Esophagus muscularis mucosa (tissue), 4 donors: ENCODE measurements around the gene FYB1. TPM values are rescaled to one million over a fixed set of nuclear protein-coding genes. Genes with fewer than 3 reads are reported as not detected.
A peak's percentile ranks its signal among the peaks of the same experiment; 100 is the strongest.

Experiments
- DNase-seq: peaks from one replicate; pipeline ENCODE4 v3.0.0-alpha.2; 2017; ENCODE audit errors: extremely low spot score
- H3K27ac ChIP-seq, 4 donors: fragments of 200-600 bp; sonication (generic); replicated peaks in 1 of 4; 1 replicate in 3 of 4; 2 replicates in 1 of 4; pipeline ENCODE4 v1.5.1; 2016 to 2019; ENCODE audit warnings: mild to moderate bottlenecking in 1 of 4
- H3K27me3 ChIP-seq, 4 donors: fragments of 200-600 bp; sonication (generic); one replicate each; pipeline versions ENCODE4 v1.5.1 to v1.6.0; 2016 to 2019
- H3K36me3 ChIP-seq, 4 donors: fragments of 200-600 bp; sonication (generic); one replicate each; pipeline ENCODE4 v1.5.1; 2016 to 2019
- H3K4me1 ChIP-seq, 4 donors: fragments of 200-600 bp; sonication (generic); one replicate each; pipeline ENCODE4 v1.5.1; 2016 to 2019
- H3K4me3 ChIP-seq, 4 donors: fragments of 200-600 bp; sonication (generic); 1 replicate in 2 of 4; 2 replicates in 2 of 4; pipeline ENCODE4 v1.5.1; 2016 to 2019; ENCODE audit warnings: mild to moderate bottlenecking in 4 of 4, moderate library complexity in 1 of 4
- H3K9me3 ChIP-seq, 4 donors: fragments of 200-600 bp; sonication (generic); 1 replicate in 3 of 4; 2 replicates in 1 of 4; pipeline ENCODE4 v1.5.1; 2016 to 2019
- EP300 ChIP-seq: sonication (generic); formaldehyde crosslinking; IDR thresholded peaks from one replicate; pipeline ENCODE4 v1.6.1; 2017; ENCODE audit warnings: antibody characterized with exemption
- POLR2A ChIP-seq: fragments of 450-650 bp; IDR thresholded peaks from one replicate; pipeline ENCODE4 v1.6.1; 2017; ENCODE audit warnings: antibody characterized with exemption, moderate library complexity, mild to moderate bottlenecking, low read depth
- POLR2AphosphoS5 ChIP-seq, 2 donors: sonication (generic); formaldehyde crosslinking; IDR thresholded peaks; one replicate each; pipeline ENCODE4 v1.6.1; 2017; ENCODE audit warnings: antibody characterized with exemption in 2 of 2
- WGBS: methylation state at CpG from one replicate; pipeline ENCODE4 v1.1.5; 2018; 5-methylcytosine and 5-hydroxymethylcytosine counted together
- intact Hi-C: fragments of 100-400 bp; cut with DNase I; formaldehyde crosslinking; loops from one replicate; pipeline ENCODE4 v1.15.1; 2023
- total RNA-seq, 4 donors: library from RNA; depleted of rRNA; stranded (reverse); fragments of >200 nt; gene quantifications; one replicate each; pipeline versions ENCODE4 v1.1.0 to v1.2.1, GENCODE V29; 2016
- TF ChIP-seq, protein P1 (sequence below), 3 experiments: fragments of 200-600 bp in 2 of 3; fragments of 450-650 bp in 1 of 3; sonication (generic) in 2 of 3; IDR thresholded peaks; one replicate each; pipeline ENCODE4 v1.5.1; 2017 to 2019; ENCODE audit warnings: antibody characterized with exemption in 3 of 3, mild to moderate bottlenecking in 2 of 3, moderate library complexity in 1 of 3

Gene FYB1
- total RNA-seq, 4 donors from 2014 or later: 3.2 to 12.9 (median 3.9) TPM

DNA sequence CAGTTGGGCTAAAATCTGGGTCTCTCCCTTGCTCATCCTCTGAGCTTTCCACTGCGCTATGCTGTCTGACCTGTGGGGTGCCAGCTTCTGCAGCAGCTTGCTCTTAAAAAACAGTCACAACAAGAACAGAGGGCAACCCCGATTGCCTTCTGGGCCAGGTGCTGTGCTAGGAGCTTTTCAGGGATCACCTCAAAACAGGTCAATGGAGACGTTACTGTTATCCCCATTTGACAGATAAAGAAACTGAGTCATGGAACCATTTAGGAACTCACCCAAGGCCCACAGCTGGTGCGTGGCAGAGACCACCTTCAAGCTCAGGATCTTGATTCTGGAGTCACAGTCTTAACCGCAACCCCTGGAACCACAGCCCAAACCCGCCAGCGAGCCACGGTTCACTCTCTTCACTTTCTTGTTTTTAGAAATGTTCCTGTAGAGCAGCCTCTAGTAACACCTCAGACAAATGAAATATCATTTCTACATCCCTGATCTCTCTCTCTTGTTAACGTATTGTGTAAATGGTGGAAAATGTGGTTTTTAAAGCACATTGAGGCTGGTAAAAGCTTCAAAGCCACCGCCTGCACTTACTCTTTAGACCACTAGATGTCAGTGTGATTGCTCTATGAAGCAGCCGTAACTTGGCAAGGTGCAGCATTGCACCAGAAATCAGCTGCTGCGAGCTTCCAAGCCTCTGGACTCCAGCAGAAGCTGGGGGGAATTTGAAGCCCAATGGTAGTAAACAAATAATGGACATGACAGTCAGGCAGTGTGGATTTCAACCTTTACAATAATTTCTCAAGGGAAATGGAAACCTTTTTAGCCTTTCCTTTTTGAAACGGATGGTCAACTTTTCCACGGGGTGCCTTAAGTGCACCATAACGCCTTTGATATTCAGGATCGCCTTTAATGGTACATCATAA is 1.7 kb downstream of the FYB1 start:
- no peaks in the 10 kb centered on the region for H3K27me3 ChIP-seq
- DNase-seq: no peak
- intact Hi-C loops: loop anchor here (1.0 to 5.0 kb wide), 3 partner anchors 65 to 353 kb away; no protein-coding TSS in a partner anchor
- WGBS: 62% methylated on average over 16 of the region's 16 CpGs
- H3K36me3 ChIP-seq: no peaks in the 10 kb centered on the region
- no peaks in the 10 kb centered on the region for H3K9me3 ChIP-seq
- H3K4me1 ChIP-seq: peaks cover 0 to 5% (median 2%) of the 10 kb centered on the region in 4 donors
- H3K4me3 ChIP-seq: peak overlapping the region in 1 of 4 donors; percentile 4
- TF ChIP-seq POLR2AphosphoS5 (IDR thresholded peaks at IDR 0.05) (peak; percentile 25 to 54), EP300 (no peak), POLR2A (no peak)
- TF ChIP-seq, protein P1, sequence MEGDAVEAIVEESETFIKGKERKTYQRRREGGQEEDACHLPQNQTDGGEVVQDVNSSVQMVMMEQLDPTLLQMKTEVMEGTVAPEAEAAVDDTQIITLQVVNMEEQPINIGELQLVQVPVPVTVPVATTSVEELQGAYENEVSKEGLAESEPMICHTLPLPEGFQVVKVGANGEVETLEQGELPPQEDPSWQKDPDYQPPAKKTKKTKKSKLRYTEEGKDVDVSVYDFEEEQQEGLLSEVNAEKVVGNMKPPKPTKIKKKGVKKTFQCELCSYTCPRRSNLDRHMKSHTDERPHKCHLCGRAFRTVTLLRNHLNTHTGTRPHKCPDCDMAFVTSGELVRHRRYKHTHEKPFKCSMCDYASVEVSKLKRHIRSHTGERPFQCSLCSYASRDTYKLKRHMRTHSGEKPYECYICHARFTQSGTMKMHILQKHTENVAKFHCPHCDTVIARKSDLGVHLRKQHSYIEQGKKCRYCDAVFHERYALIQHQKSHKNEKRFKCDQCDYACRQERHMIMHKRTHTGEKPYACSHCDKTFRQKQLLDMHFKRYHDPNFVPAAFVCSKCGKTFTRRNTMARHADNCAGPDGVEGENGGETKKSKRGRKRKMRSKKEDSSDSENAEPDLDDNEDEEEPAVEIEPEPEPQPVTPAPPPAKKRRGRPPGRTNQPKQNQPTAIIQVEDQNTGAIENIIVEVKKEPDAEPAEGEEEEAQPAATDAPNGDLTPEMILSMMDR (IDR thresholded peaks at IDR 0.05): peak; percentile 90 to 97 (median 93)
- no peak overlapping the region for H3K27ac ChIP-seq

GRCh38 chr5:39216631-39217030 is 2.7 kb downstream of the FYB1 start:
- Histone ChIP-seq H3K4me3 (no peak overlapping the region), H3K4me1 (peaks cover 0 to 5% (median 2%) of the 10 kb centered on the region in 4 donors), H3K9me3 (no peaks in the 10 kb centered on the region), H3K36me3 (no peaks in the 10 kb centered on the region), H3K27ac (no peak overlapping the region), H3K27me3 (no peaks in the 10 kb centered on the region)
- intact Hi-C loops: loop anchor here (1.0 to 5.0 kb wide), 2 partner anchors 156 to 354 kb away; no protein-coding TSS in a partner anchor
- TF ChIP-seq POLR2AphosphoS5 (IDR thresholded peaks at IDR 0.05): no peak
- TF ChIP-seq EP300: no peak
- TF ChIP-seq, protein P1 (IDR thresholded peaks at IDR 0.05): no peak
- TF ChIP-seq POLR2A: no peak
- DNase-seq: no peak
- WGBS: 76% methylated on average over 2 of the region's 2 CpGs

- intact Hi-C loops: loop anchor here (5.0 kb wide), 1 partner anchor 156 kb away; no protein-coding TSS in a partner anchor
- Histone ChIP-seq H3K27me3 (no peaks in the 10 kb centered on the region), H3K36me3 (no peaks in the 10 kb centered on the region), H3K4me3 (no peak overlapping the region), H3K27ac (no peak overlapping the region), H3K4me1 (peaks cover 0 to 5% (median 2%) of the 10 kb centered on the region in 4 donors), H3K9me3 (no peaks in the 10 kb centered on the region)
- TF ChIP-seq POLR2AphosphoS5 (IDR thresholded peaks at IDR 0.05): no peak
- TF ChIP-seq EP300: no peak
- TF ChIP-seq, protein P1 (IDR thresholded peaks at IDR 0.05): no peak
- no peak for TF ChIP-seq POLR2A
- WGBS: 58% methylated on average over 3 of the region's 3 CpGs
- DNase-seq: no peak
Measured at GRCh38 chr5:39215857-39216256, 3.5 kb downstream of the FYB1 start.

DNA sequence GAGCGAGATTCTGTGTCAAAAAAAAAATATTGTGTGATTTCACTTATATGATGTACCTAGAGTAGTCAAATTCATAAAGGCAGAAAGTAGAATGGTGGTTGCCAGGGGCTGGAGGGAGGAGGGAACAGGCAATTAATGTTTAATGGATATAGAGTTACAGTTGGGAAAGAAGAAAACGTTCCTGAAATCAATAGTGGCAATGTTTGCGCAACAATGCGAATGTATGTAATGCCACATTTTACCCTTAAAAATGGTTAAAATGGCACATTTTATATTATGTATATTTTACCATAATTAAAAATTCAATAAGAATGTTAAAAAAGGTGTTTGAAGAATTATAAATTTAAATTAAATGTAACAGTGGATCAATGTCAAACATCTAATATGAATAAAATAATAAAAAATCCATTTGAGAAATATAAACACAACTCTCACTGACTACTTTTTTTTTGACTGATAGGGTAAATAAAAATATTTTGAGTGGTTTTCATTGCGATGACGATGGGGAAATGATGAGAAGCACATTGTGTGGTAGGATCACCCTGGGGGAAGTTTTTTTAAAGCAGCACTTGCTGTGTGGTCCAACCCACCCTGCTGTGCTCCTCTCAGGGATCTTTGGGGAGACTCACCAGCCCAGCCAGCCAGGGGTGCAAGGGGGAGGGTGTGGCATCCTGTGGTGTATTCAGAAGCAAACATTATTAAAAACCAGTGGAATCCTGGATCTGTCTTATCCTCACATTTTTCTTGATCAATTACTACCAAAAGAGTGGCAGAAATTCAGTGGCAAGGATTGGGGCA is 4.3 kb downstream of the FYB1 start:
- peaks cover 0 to 5% (median 2%) of the 10 kb centered on the region in 4 donors for H3K4me1 ChIP-seq
- no peak for DNase-seq
- no peak overlapping the region for H3K4me3 ChIP-seq
- 78% methylated on average over 6 of the region's 6 CpGs for WGBS
- H3K27me3 ChIP-seq: no peaks in the 10 kb centered on the region
- H3K36me3 ChIP-seq: no peaks in the 10 kb centered on the region
- H3K9me3 ChIP-seq: no peaks in the 10 kb centered on the region
- intact Hi-C loops: loop anchor here (5.0 kb wide), 1 partner anchor 157 kb away; no protein-coding TSS in a partner anchor
- TF ChIP-seq POLR2A: no peak
- TF ChIP-seq, protein P1 (IDR thresholded peaks at IDR 0.05): no peak
- TF ChIP-seq POLR2AphosphoS5 (IDR thresholded peaks at IDR 0.05): no peak
- no peak for TF ChIP-seq EP300
- H3K27ac ChIP-seq: no peak overlapping the region
